AG04450 (cell line): ENCODE data around the gene MGLL. TPM values are rescaled to one million over a fixed set of nuclear protein-coding genes. Genes with fewer than 3 reads are reported as not detected.

Source experiments
- CTCF ChIA-PET: fragments of 300-600, 350-600 bp; formaldehyde crosslinking; extraction: SDS; loops from one replicate; lab custom pipeline; 2022; ENCODE audit warnings: antibody characterized with exemption, inconsistent platforms; lab: Charles Lee
- POLR2A ChIA-PET: fragments of 350-600 bp; formaldehyde crosslinking; extraction: SDS; loops from one replicate; lab custom pipeline; 2021; ENCODE audit warnings: antibody characterized with exemption, inconsistent platforms; lab: Yijun Ruan, JAX
- DNase-seq: peaks from one replicate; pipeline ENCODE4 v3.0.0-alpha.2; 2011; ENCODE audit warnings: low read depth, low spot score
- H3K27ac ChIP-seq: one replicate; pipeline ENCODE4 v1.5.1; 2012; ENCODE audit warnings: low read depth, low read length, control low read depth
- H3K27me3 ChIP-seq: one replicate; pipeline ENCODE4 v1.6.0; 2012; ENCODE audit warnings: low read length; ENCODE audit not compliant: control insufficient read depth, insufficient read depth
- H3K4me3 ChIP-seq: 2 replicates; pipeline ENCODE4 v1.5.1; 2011; ENCODE audit warnings: mild to moderate bottlenecking, low read depth, low read length, control low read depth
- H3K9me3 ChIP-seq: 2 replicates; pipeline ENCODE4 v1.5.1; 2012; ENCODE audit warnings: low read length; ENCODE audit not compliant: control insufficient read depth, insufficient read depth
- polyA plus RNA-seq: library from polyadenylated mRNA; depleted of rRNA; stranded (reverse); fragments of >200 nt; gene quantifications from 2 replicates; pipeline ENCODE4 v1.2.3, GENCODE V29; 2011
- TF ChIP-seq, protein P1 (sequence below): IDR thresholded peaks from 2 replicates; pipeline ENCODE4 v1.5.1; 2011; ENCODE audit warnings: low read depth, low read length, control low read depth, inconsistent platforms

MGLL gene
- polyA plus RNA-seq, 1 experiment = 49.1 TPM

DNA sequence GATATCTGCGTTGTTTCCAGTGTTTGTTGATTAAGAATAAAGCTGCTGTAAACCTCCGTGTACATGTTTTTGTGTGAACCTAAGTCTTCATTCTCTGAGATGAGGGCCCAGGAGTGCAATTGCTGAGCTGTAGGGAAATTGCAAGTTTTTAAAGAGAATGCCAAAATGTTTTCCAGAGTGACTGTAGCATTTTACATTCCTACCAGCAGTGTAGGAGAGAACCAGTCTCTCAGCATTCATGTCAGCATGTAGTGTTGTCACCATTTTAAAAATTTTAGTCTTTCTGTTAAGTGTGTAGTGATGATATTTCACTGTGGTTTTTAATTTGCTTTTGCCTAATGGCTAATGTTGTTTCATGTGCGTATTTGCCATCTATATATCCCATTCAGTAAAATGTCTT is 3.4 kb upstream of the MGLL start:
- Histone ChIP-seq H3K27ac (no peak overlapping the region), H3K27me3 (no peaks in the 10 kb centered on the region), H3K4me3 (no peak overlapping the region), H3K9me3 (peaks cover 11% of the 10 kb centered on the region)
- TF ChIP-seq, protein P1, sequence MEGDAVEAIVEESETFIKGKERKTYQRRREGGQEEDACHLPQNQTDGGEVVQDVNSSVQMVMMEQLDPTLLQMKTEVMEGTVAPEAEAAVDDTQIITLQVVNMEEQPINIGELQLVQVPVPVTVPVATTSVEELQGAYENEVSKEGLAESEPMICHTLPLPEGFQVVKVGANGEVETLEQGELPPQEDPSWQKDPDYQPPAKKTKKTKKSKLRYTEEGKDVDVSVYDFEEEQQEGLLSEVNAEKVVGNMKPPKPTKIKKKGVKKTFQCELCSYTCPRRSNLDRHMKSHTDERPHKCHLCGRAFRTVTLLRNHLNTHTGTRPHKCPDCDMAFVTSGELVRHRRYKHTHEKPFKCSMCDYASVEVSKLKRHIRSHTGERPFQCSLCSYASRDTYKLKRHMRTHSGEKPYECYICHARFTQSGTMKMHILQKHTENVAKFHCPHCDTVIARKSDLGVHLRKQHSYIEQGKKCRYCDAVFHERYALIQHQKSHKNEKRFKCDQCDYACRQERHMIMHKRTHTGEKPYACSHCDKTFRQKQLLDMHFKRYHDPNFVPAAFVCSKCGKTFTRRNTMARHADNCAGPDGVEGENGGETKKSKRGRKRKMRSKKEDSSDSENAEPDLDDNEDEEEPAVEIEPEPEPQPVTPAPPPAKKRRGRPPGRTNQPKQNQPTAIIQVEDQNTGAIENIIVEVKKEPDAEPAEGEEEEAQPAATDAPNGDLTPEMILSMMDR = peak; percentile 44
- ChIA-PET CTCF (interaction anchor here (0.8 to 2.4 kb wide), 5 partner anchors 11 to 174 kb away, joined by 3 to 14 read pairs (median 3); no protein-coding TSS in a partner anchor), POLR2A (no interaction called here)
- DNase-seq = no peak

DNA sequence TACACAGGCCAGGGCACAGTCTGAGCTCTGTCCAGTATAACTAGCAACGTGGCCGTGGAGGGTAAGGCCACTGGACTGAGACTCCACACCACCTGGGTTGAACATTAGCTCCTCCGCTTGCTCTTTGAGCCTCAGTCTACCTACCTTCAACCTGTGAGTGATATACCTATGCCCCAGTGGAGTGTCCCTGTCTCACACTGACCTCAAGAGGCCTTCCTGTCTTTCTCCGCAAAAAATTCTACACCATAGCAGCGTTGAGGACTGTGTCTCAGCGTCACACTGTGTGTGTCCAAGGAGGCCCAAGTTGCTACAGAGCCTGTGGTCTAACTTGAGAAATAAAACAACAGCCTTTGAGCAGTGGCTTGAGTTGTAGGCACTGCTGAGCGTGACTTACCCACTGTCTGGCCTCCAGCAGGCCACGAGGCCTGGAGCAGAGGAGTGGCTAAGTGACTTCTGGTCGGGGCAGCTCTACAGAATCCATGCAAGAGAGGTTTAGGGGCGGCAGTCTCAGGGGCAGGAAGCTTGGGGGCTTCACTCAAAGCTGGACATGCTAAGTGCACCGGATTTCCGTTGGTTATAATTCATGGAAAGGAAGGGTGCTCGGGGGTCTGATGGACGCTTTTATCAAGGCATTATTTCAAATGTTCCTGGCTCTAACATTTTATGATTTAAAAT is 2.0 kb upstream of the MGLL start:
- Histone ChIP-seq H3K9me3 (peaks cover 7% of the 10 kb centered on the region), H3K4me3 (no peak overlapping the region), H3K27ac (no peak overlapping the region), H3K27me3 (no peaks in the 10 kb centered on the region)
- ChIA-PET POLR2A (interaction anchor here (0.6 kb wide), 1 partner anchor 18 kb away, joined by 4 read pairs; no protein-coding TSS in a partner anchor), CTCF (interaction anchor here (1.4 to 2.4 kb wide), 2 partner anchors 128 to 172 kb away, joined by 5 to 14 read pairs; no protein-coding TSS in a partner anchor)
- DNase-seq = no peak
- TF ChIP-seq, protein P1 = no peak

DNA sequence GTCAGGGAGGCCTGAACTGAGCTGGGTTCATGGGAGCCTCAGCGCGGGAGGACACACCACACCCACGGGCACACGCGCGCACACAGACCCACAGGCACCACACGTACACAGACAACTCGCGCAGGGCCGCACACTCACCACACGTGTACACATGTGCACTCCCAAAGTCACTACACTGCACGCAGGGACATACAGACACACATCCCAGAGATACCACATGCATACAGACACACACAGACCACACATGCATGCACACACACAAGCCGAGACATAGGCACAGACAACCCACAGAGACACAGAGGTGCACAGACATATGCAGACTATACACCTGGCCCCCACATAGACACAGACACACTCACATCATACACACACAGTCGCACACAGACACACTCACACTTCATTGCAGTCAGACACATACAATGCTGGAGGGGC is 1.1 kb upstream of the MGLL start:
- TF ChIP-seq, protein P1 = no peak
- POLR2A ChIA-PET = interaction anchor here (1.6 kb wide), 1 partner anchor 32 kb away, joined by 6 read pairs; no protein-coding TSS in a partner anchor
- no peak overlapping the region for H3K27ac ChIP-seq
- peak overlapping the region; percentile 58 for H3K4me3 ChIP-seq
- no peak for DNase-seq
- peaks cover 5% of the 10 kb centered on the region for H3K9me3 ChIP-seq
- no peaks in the 10 kb centered on the region for H3K27me3 ChIP-seq
- CTCF ChIA-PET = interaction anchor here (1.4 to 1.5 kb wide), 2 partner anchors 127 to 171 kb away, joined by 5 to 8 read pairs; no protein-coding TSS in a partner anchor

GRCh38 chr3:127822682-127823425 is 539 bp upstream of the MGLL start:
- POLR2A ChIA-PET = interaction anchor here (0.6 to 1.6 kb wide), 5 partner anchors 19 to 249 kb away, joined by 3 to 6 read pairs (median 3); no protein-coding TSS in a partner anchor
- H3K4me3 ChIP-seq = peak overlapping the region; percentile 77
- CTCF ChIA-PET = interaction anchor here (1.2 to 1.7 kb wide), 4 partner anchors 126 to 171 kb away, joined by 3 to 8 read pairs (median 4); no protein-coding TSS in a partner anchor

More at GRCh38 chr3:127822682-127823425, 539 bp upstream of the MGLL start:
- DNase-seq = no peak
- Histone ChIP-seq H3K27ac (peak overlapping the region; percentile 80), H3K27me3 (no peaks in the 10 kb centered on the region), H3K9me3 (no peaks in the 10 kb centered on the region; the same call in 1 of the 2 replicates)
- TF ChIP-seq, protein P1 = no peak
